B cell (primary cell): ENCODE measurements around the gene WDSUB1. TPM values are rescaled to one million over a fixed set of nuclear protein-coding genes. Genes with fewer than 3 reads are reported as not detected.

Experiments
- ATAC-seq: fragments of 200-7000 bp; cut with Tn5 transposase; one replicate; pipeline ENCODE4 v1.10.0; 2021; ENCODE audit warnings: low read depth, mild to moderate bottlenecking, moderate number of reproducible peaks, moderate library complexity
- CTCF ChIA-PET: fragments of 350-600 bp; sonication (Branson Sonifier 250); formaldehyde crosslinking; loops from one replicate; lab custom pipeline; 2021; ENCODE audit warnings: antibody characterized with exemption, inconsistent platforms; lab: Charles Lee
- POLR2A ChIA-PET: fragments of 350-600 bp; sonication (Branson Sonifier 250); formaldehyde crosslinking; loops from one replicate; lab custom pipeline; 2021; ENCODE audit warnings: antibody characterized with exemption; lab: Charles Lee
- DNase-seq: peaks from one replicate; pipeline ENCODE4 v3.0.0; 2013
- H2AFZ ChIP-seq: 2 replicates; pipeline ENCODE4 v1.6.1; 2012; ENCODE audit warnings: mild to moderate bottlenecking, low read depth, low read length; ENCODE audit not compliant: insufficient read depth, poor library complexity, severe bottlenecking
- H3K27ac ChIP-seq, 2 donors: 1 replicate in 1 of 2; 2 replicates in 1 of 2; pipeline ENCODE4 v1.5.1; 2012 to 2013; ENCODE audit warnings: low read length in 2 of 2, mild to moderate bottlenecking in 2 of 2, moderate library complexity in 1 of 2
- H3K27me3 ChIP-seq, 4 experiments: fragments of 200-600 bp in 1 of 4; sonication (generic) in 1 of 4; replicated peaks in 1 of 4; 1 replicate in 2 of 4; 2 replicates in 2 of 4; pipeline versions ENCODE4 v1.6.1 to v1.7.0; 2013 to 2016; ENCODE audit warnings: low read length in 3 of 4, mild to moderate bottlenecking in 2 of 4, mixed read lengths in 1 of 4, moderate library complexity in 1 of 4; ENCODE audit not compliant: insufficient read depth in 4 of 4, control insufficient read depth in 3 of 4; ENCODE audit errors: control extremely low read depth in 1 of 4
- H3K36me3 ChIP-seq, 2 experiments: replicated peaks in 1 of 2; 1 replicate in 1 of 2; 2 replicates in 1 of 2; pipeline versions ENCODE4 v1.6.1 to v1.7.1; 2013; ENCODE audit warnings: low read length in 1 of 2; ENCODE audit not compliant: insufficient read depth in 2 of 2, control insufficient read depth in 1 of 2; ENCODE audit errors: control extremely low read depth in 1 of 2, extremely low read depth in 1 of 2
- H3K4me1 ChIP-seq, 2 donors: fragments of 200-600 bp in 1 of 2; sonication (generic) in 1 of 2; 1 replicate in 1 of 2; 2 replicates in 1 of 2; pipeline versions ENCODE4 v1.5.1 to v1.6.1; 2013 to 2017; ENCODE audit warnings: low read length in 2 of 2; ENCODE audit not compliant: control insufficient read depth in 2 of 2, insufficient read depth in 2 of 2
- H3K4me2 ChIP-seq: replicated peaks from 2 replicates; pipeline ENCODE3; 2012; ENCODE audit warnings: mild to moderate bottlenecking, low read depth, low read length; ENCODE audit not compliant: poor library complexity, severe bottlenecking
- H3K4me3 ChIP-seq, 5 experiments: fragments of 200-600 bp in 1 of 5; sonication (generic) in 1 of 5; 1 replicate in 3 of 5; 2 replicates in 2 of 5; pipeline versions ENCODE4 v1.5.1 to v1.7.0; 2011 to 2016; ENCODE audit warnings: low read length in 4 of 5, mild to moderate bottlenecking in 4 of 5, low read depth in 2 of 5, control low read depth in 1 of 5, moderate library complexity in 1 of 5; ENCODE audit not compliant: insufficient read depth in 1 of 5; ENCODE audit errors: control extremely low read depth in 1 of 5, extremely low read depth in 1 of 5
- H3K79me2 ChIP-seq: fragments of 200-600 bp; sonication (generic); one replicate; pipeline ENCODE4 v1.6.0; 2016; ENCODE audit warnings: low read length; ENCODE audit not compliant: control insufficient read depth, insufficient read depth
- H3K9ac ChIP-seq: fragments of 200-600 bp; sonication (generic); 2 replicates; pipeline ENCODE4 v1.6.1; 2017; ENCODE audit warnings: mild to moderate bottlenecking, low read length, moderate library complexity
- H3K9me3 ChIP-seq, 3 donors: one replicate each; pipeline versions ENCODE4 v1.6.1 to v1.7.1; 2013; ENCODE audit warnings: low read length in 2 of 3; ENCODE audit not compliant: control insufficient read depth in 2 of 3, insufficient read depth in 1 of 3; ENCODE audit errors: control extremely low read depth in 1 of 3
- H4K20me1 ChIP-seq: 2 replicates; pipeline ENCODE4 v1.6.0; 2012; ENCODE audit warnings: mild to moderate bottlenecking, low read length; ENCODE audit not compliant: insufficient read depth, control insufficient read depth, poor library complexity, severe bottlenecking
- H3K27ac Mint-ChIP-seq: one replicate; pipeline ENCODE4 v1.8.0; 2021; ENCODE audit warnings: mixed read lengths
- H3K27me3 Mint-ChIP-seq: one replicate; pipeline ENCODE4 v1.8.0; 2021; ENCODE audit warnings: mixed read lengths
- H3K4me1 Mint-ChIP-seq: one replicate; pipeline ENCODE4 v1.8.0; 2021; ENCODE audit warnings: mixed read lengths
- H3K4me3 Mint-ChIP-seq: one replicate; pipeline ENCODE4 v1.8.0; 2021; ENCODE audit warnings: mixed read lengths
- H3K9me3 Mint-ChIP-seq: one replicate; pipeline ENCODE4 v1.8.0; 2022; ENCODE audit warnings: mixed read lengths; ENCODE audit not compliant: insufficient read depth
- EZH2 ChIP-seq: IDR thresholded peaks from 2 replicates; pipeline ENCODE4 v1.6.1; 2012; ENCODE audit warnings: borderline replicate concordance, low read depth, mild to moderate bottlenecking, moderate library complexity, low read length; ENCODE audit not compliant: insufficient read depth, poor library complexity, severe bottlenecking
- WGBS: methylation state at CpG from one replicate; pipeline ENCODE4 v1.1.5; 2013; ENCODE audit warnings: missing lambda C conversion rate; ENCODE audit not compliant: insufficient coverage; 5-methylcytosine and 5-hydroxymethylcytosine counted together
- intact Hi-C: fragments of 100-400 bp; cut with micrococcal nuclease; formaldehyde crosslinking; loops from one replicate; pipeline ENCODE4 v1.10.0; 2022
- polyA plus RNA-seq: library from polyadenylated mRNA; depleted of rRNA; stranded (reverse); fragments of >200 nt; gene quantifications from 2 replicates; pipeline ENCODE4 v1.2.3, GENCODE V29; 2012
- total RNA-seq, 2 donors: library from RNA; stranded (reverse); fragments of 120-200 nt in 1 of 2; gene quantifications; 1 replicate in 1 of 2; 2 replicates in 1 of 2; pipeline versions ENCODE4 v1.2.3 to v1.2.4, GENCODE V29; 2013 to 2022
- TF ChIP-seq, protein P1 (sequence below): fragments of 200-600 bp; IDR thresholded peaks from one replicate; pipeline ENCODE4 v1.8.0; 2022; ENCODE audit warnings: antibody characterized with exemption, mild to moderate bottlenecking

Gene WDSUB1
- total and polyA plus RNA-seq, 2 donors (not counting 1 experiment from before 2014, with no cell fraction given): 10.8 to 13.6 TPM

DNA sequence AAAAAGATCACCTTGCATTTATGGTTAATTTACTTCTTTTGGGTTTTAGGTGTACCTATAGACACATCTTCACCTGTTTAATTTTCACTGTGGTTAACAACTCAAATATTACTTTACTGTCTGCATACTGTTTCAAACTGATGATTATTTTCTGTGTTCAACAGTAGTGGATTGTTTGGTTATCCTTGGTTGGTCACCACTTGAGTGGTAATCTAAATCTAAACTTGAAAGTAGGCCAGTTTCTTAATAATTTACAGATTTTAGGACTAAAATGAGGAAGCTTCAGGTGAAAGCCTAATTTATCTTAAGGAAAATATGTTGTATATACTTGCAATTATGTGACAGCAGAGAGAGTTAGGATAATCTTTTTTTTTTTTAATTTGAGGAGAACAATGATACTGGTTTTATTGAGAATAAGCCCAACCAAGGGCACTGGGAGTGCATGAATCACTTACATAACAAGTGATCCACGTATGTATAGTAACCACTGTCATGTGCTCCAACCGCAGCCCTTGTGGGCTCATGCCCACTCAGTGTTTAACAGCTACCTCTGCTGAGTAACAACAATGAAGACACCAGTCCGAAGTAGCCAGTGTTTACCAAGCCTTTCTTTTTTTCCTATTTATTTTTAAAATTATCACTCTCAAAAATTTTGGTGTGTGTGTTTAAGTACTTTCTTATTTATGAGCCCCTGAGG, 31.0 kb upstream of the WDSUB1 start:
- ChIA-PET POLR2A (no interaction called here), CTCF (no interaction called here)
- Mint-ChIP-seq H3K27me3 (no peaks in the 10 kb centered on the region), H3K4me3 (no peak overlapping the region), H3K4me1 (no peaks in the 10 kb centered on the region), H3K27ac (no peak overlapping the region), H3K9me3 (no peaks in the 10 kb centered on the region)
- Histone ChIP-seq H3K79me2 (no peaks in the 10 kb centered on the region), H3K9ac (no peak overlapping the region), H4K20me1 (no peaks in the 10 kb centered on the region), H2AFZ (no peak overlapping the region), H3K9me3 (no peaks in the 10 kb centered on the region), H3K27me3 (no peaks in the 10 kb centered on the region), H3K4me2 (no peak overlapping the region), H3K36me3 (peaks cover 3 to 4% of the 10 kb centered on the region in 2 experiments), H3K27ac (no peak overlapping the region), H3K4me3 (no peak overlapping the region), H3K4me1 (no peaks in the 10 kb centered on the region)
- ATAC-seq: no peak
- TF ChIP-seq EZH2: no peak
- TF ChIP-seq, protein P1, sequence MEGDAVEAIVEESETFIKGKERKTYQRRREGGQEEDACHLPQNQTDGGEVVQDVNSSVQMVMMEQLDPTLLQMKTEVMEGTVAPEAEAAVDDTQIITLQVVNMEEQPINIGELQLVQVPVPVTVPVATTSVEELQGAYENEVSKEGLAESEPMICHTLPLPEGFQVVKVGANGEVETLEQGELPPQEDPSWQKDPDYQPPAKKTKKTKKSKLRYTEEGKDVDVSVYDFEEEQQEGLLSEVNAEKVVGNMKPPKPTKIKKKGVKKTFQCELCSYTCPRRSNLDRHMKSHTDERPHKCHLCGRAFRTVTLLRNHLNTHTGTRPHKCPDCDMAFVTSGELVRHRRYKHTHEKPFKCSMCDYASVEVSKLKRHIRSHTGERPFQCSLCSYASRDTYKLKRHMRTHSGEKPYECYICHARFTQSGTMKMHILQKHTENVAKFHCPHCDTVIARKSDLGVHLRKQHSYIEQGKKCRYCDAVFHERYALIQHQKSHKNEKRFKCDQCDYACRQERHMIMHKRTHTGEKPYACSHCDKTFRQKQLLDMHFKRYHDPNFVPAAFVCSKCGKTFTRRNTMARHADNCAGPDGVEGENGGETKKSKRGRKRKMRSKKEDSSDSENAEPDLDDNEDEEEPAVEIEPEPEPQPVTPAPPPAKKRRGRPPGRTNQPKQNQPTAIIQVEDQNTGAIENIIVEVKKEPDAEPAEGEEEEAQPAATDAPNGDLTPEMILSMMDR: no peak
- no peak for DNase-seq
- 100% methylated on average over 1 of the region's 3 CpGs for WGBS
- intact Hi-C loops: no loop called here

DNA sequence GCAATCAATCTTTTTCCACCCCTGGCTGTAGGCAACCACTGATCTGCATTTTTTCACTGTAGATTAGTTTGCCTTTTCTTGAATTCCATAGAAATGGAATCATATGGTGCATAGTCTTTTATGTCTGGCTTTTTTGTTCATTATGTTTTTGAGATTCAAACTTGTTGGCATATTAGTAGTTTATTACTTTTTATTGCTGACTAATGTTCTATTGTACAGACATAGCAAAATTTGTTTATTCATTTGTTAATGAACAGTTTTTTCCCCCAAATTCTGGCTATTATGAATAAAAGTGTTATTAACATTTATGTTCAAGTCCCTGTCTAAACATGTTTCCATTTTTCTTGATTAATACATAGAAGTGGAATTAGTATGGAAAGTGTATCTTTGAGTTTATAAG, 21.4 kb upstream of the WDSUB1 start:
- Histone ChIP-seq H3K79me2 (no peaks in the 10 kb centered on the region), H3K36me3 (no peaks in the 10 kb centered on the region), H3K27me3 (no peaks in the 10 kb centered on the region), H3K9me3 (peaks cover 0 to 4% (median 1%) of the 10 kb centered on the region in 3 donors), H3K4me3 (no peak overlapping the region), H3K27ac (no peak overlapping the region), H3K4me2 (no peak overlapping the region), H3K9ac (no peak overlapping the region), H2AFZ (no peak overlapping the region), H4K20me1 (no peaks in the 10 kb centered on the region), H3K4me1 (no peaks in the 10 kb centered on the region)
- Mint-ChIP-seq H3K27me3 (peaks cover 4% of the 10 kb centered on the region), H3K9me3 (no peaks in the 10 kb centered on the region), H3K4me3 (no peak overlapping the region), H3K27ac (no peak overlapping the region), H3K4me1 (no peaks in the 10 kb centered on the region)
- no peak for TF ChIP-seq EZH2
- TF ChIP-seq, protein P1: no peak
- POLR2A ChIA-PET: no interaction called here
- DNase-seq (no peak), ATAC-seq (no peak)
- CTCF ChIA-PET: no interaction called here
- intact Hi-C loops: no loop called here
